Measurements from ENCODE around the gene GAD1. TPM values are rescaled to one million over a fixed set of nuclear protein-coding genes. Genes with fewer than 3 reads are reported as not detected.

GAD1 gene
- total RNA-seq, 4 donors from 2014 or later, result not detected

GRCh38 chr2:170822290-170823087 is 5.8 kb downstream of the GAD1 start:
- no peaks in the 10 kb centered on the region for H3K9me3 ChIP-seq
- intact Hi-C loops (cut with DNase I; ENCODE audit: low total_unique reads), result no loop called here
- no peaks in the 10 kb centered on the region for H3K36me3 ChIP-seq
- ATAC-seq (no peak), DNase-seq (no peak)
- peaks cover 66 to 88% (median 69%) of the 10 kb centered on the region in 3 donors for H3K27me3 ChIP-seq
- H3K4me1 ChIP-seq, result peaks cover 45 to 58% of the 10 kb centered on the region in 2 donors
- H3K4me3 ChIP-seq, result peak overlapping the region; percentile 43 to 52 (median 45)
- H3K27ac ChIP-seq, result no peak overlapping the region
- TF ChIP-seq POLR2A (IDR thresholded peaks at IDR 0.05) (no peak), CTCF (IDR thresholded peaks at IDR 0.05 in 4 of 5, conservative IDR thresholded peaks at IDR 0.05 in 1 of 5) (no peak)
- in situ Hi-C loops (cut with MboI; ENCODE audit: low sequenced_read_pairs in 4 of 4), result loop anchor here in 2 of 4 donors (25.0 kb wide), 3 partner anchors 335 to 585 kb away; no protein-coding TSS in a partner anchor

GRCh38 chr2:170823088-170823897 is 6.6 kb downstream of the GAD1 start:
- Histone ChIP-seq H3K4me3 (peak overlapping the region; percentile 43 to 52 (median 45)), H3K4me1 (peaks cover 39 to 49% of the 10 kb centered on the region in 2 donors), H3K27ac (no peak overlapping the region), H3K9me3 (no peaks in the 10 kb centered on the region), H3K36me3 (no peaks in the 10 kb centered on the region), H3K27me3 (peaks cover 58 to 81% (median 62%) of the 10 kb centered on the region in 3 donors)
- in situ Hi-C loops (cut with MboI; ENCODE audit: low sequenced_read_pairs in 4 of 4) (loop anchor here in 2 of 4 donors (25.0 kb wide), 3 partner anchors 336 to 586 kb away; no protein-coding TSS in a partner anchor), intact Hi-C loops (cut with DNase I; ENCODE audit: low total_unique reads) (no loop called here)
- ATAC-seq (peak in 1 of 2 donors; percentile 31), DNase-seq (no peak)
- TF ChIP-seq POLR2A (IDR thresholded peaks at IDR 0.05), result no peak
- no peak for TF ChIP-seq CTCF (IDR thresholded peaks at IDR 0.05 in 4 of 5, conservative IDR thresholded peaks at IDR 0.05 in 1 of 5)

GRCh38 chr2:170823898-170824215 is 7.2 kb downstream of the GAD1 start:
- TF ChIP-seq CTCF (IDR thresholded peaks at IDR 0.05 in 4 of 5, conservative IDR thresholded peaks at IDR 0.05 in 1 of 5) (no peak), POLR2A (IDR thresholded peaks at IDR 0.05) (no peak)
- peak overlapping the region; percentile 43 to 52 (median 45) for H3K4me3 ChIP-seq
- peaks cover 53 to 80% (median 61%) of the 10 kb centered on the region in 3 donors for H3K27me3 ChIP-seq
- no peak for DNase-seq
- H3K4me1 ChIP-seq, result peaks cover 33 to 44% of the 10 kb centered on the region in 2 donors
- no peak overlapping the region for H3K27ac ChIP-seq
- ATAC-seq, result peak in 1 of 2 donors; percentile 13
- H3K9me3 ChIP-seq, result no peaks in the 10 kb centered on the region
- no peaks in the 10 kb centered on the region for H3K36me3 ChIP-seq
- in situ Hi-C loops (cut with MboI; ENCODE audit: low sequenced_read_pairs in 4 of 4), result loop anchor here in 2 of 4 donors (25.0 kb wide), 3 partner anchors 337 to 587 kb away; no protein-coding TSS in a partner anchor
- intact Hi-C loops (cut with DNase I; ENCODE audit: low total_unique reads), result no loop called here

GRCh38 chr2:170824526-170825015 is 7.9 kb downstream of the GAD1 start:
- Histone ChIP-seq H3K27ac (no peak overlapping the region), H3K4me1 (peaks cover 32 to 42% of the 10 kb centered on the region in 2 donors), H3K9me3 (no peaks in the 10 kb centered on the region), H3K36me3 (no peaks in the 10 kb centered on the region), H3K4me3 (no peak overlapping the region), H3K27me3 (peaks cover 45 to 76% (median 59%) of the 10 kb centered on the region in 3 donors)
- intact Hi-C loops (cut with DNase I; ENCODE audit: low total_unique reads), result no loop called here
- in situ Hi-C loops (cut with MboI; ENCODE audit: low sequenced_read_pairs in 4 of 4), result loop anchor here in 2 of 4 donors (25.0 kb wide), 3 partner anchors 337 to 587 kb away; no protein-coding TSS in a partner anchor
- ATAC-seq (no peak), DNase-seq (no peak)
- TF ChIP-seq POLR2A (IDR thresholded peaks at IDR 0.05) (no peak), CTCF (IDR thresholded peaks at IDR 0.05 in 4 of 5, conservative IDR thresholded peaks at IDR 0.05 in 1 of 5) (no peak)
